ENCODE results near the gene TOLLIP.
"Not testable (repeated sequence)": the region's sequence is repeated elsewhere in the genome, so short reads cannot be mapped to it uniquely, and the experiment has no call there.

TOLLIP gene

GRCh38 chr11:1260023-1260501, 49.4 kb downstream of the TOLLIP start:
- DNase-seq, result no peak

- DNase-seq, result no peak
These were observed 49.9 kb downstream of the TOLLIP start for GRCh38 chr11:1259561-1259960.

GRCh38 chr11:1259076-1259461, 50.4 kb downstream of the TOLLIP start:
- no peak for DNase-seq

GRCh38 chr11:1258401-1259075, 50.9 kb downstream of the TOLLIP start:
- DNase-seq, result no peak

- DNase-seq, result no peak
These were observed 51.5 kb downstream of the TOLLIP start for GRCh38 chr11:1257916-1258315.

GRCh38 chr11:1257366-1257765, 52.1 kb downstream of the TOLLIP start:
- no peak for DNase-seq

- DNase-seq, result no peak
These were observed 53.0 kb downstream of the TOLLIP start for GRCh38 chr11:1256257-1257045.

GRCh38 chr11:1255151-1255550, 54.3 kb downstream of the TOLLIP start:
- no peak for DNase-seq

- DNase-seq, result no peak
These were observed 54.7 kb downstream of the TOLLIP start for GRCh38 chr11:1254733-1255132.

- DNase-seq, result no peak
These were observed 55.3 kb downstream of the TOLLIP start for GRCh38 chr11:1254086-1254648.

- no peak for DNase-seq
These were observed 56.3 kb downstream of the TOLLIP start for GRCh38 chr11:1253103-1253485.

GRCh38 chr11:1252371-1253102, 56.9 kb downstream of the TOLLIP start:
- DNase-seq, result no peak

- no peak for DNase-seq
These were observed 58.1 kb downstream of the TOLLIP start for GRCh38 chr11:1251236-1251770.

- not testable (repeated sequence) for DNase-seq
These were observed 59.0 kb downstream of the TOLLIP start for GRCh38 chr11:1250411-1250810.

GRCh38 chr11:1248951-1249350, 60.5 kb downstream of the TOLLIP start:
- not testable (repeated sequence) for DNase-seq

- not testable (repeated sequence) for DNase-seq
These were observed 62.4 kb downstream of the TOLLIP start for GRCh38 chr11:1247026-1247425.

- DNase-seq, result not testable (repeated sequence)
These were observed 63.1 kb downstream of the TOLLIP start for GRCh38 chr11:1246301-1246700.

- not testable (repeated sequence) for DNase-seq
These were observed 63.7 kb downstream of the TOLLIP start for GRCh38 chr11:1245717-1246116.

- DNase-seq, result not testable (repeated sequence)
These were observed 64.9 kb downstream of the TOLLIP start for GRCh38 chr11:1244557-1244956.

- not testable (repeated sequence) for DNase-seq
These were observed 65.9 kb downstream of the TOLLIP start for GRCh38 chr11:1243521-1243920.

- not testable (repeated sequence) for DNase-seq
These were observed 66.7 kb downstream of the TOLLIP start for GRCh38 chr11:1242751-1243150.

- no peak for DNase-seq
These were observed 67.1 kb downstream of the TOLLIP start for GRCh38 chr11:1242289-1242688.

- DNase-seq, result no peak
These were observed 67.7 kb downstream of the TOLLIP start for GRCh38 chr11:1241706-1242105.
